SU-DHL-6 (cell line): Measurements from ENCODE around the gene UBE2O.

Experiments
- H2AFZ ChIP-seq: fragments of 200-600 bp; sonication (generic); 2 replicates; pipeline ENCODE4 v1.6.1; 2014; ENCODE audit warnings: low read depth, mild to moderate bottlenecking, moderate library complexity, mixed read lengths, antibody characterized with exemption, low read length; ENCODE audit not compliant: severe bottlenecking
- H3F3A ChIP-seq: fragments of 200-600 bp; shearing (Covaris generic); 2 replicates; pipeline ENCODE4 v1.6.0; 2016; ENCODE audit warnings: antibody characterized with exemption, mild to moderate bottlenecking; ENCODE audit not compliant: insufficient read depth
- H3K27ac ChIP-seq: fragments of 200-600 bp; sonication (generic); 2 replicates; pipeline ENCODE4 v1.5.1; 2016; ENCODE audit warnings: low read depth, mild to moderate bottlenecking, low read length, moderate library complexity, mixed read lengths
- H3K27me3 ChIP-seq: fragments of 200-600 bp; sonication (generic), shearing (Covaris generic); 2 replicates; pipeline ENCODE4 v1.6.0; 2014; ENCODE audit warnings: mild to moderate bottlenecking, low read length
- H3K36me3 ChIP-seq: fragments of 200-600 bp; sonication (generic); 2 replicates; pipeline ENCODE4 v1.6.1; 2014; ENCODE audit warnings: mild to moderate bottlenecking, low read length, mixed read lengths
- H3K4me2 ChIP-seq: fragments of 300-600, 200-600 bp; shearing (Covaris generic), sonication (generic); 2 replicates; pipeline ENCODE4 v1.6.0; 2014; ENCODE audit warnings: low read length, low read depth, mild to moderate bottlenecking; ENCODE audit not compliant: poor library complexity, severe bottlenecking
- H3K4me3 ChIP-seq: fragments of 200-600 bp; sonication (generic); 2 replicates; pipeline ENCODE4 v1.5.1; 2014; ENCODE audit warnings: antibody characterized with exemption, low read length, mild to moderate bottlenecking, mixed read lengths; ENCODE audit not compliant: insufficient read depth, poor library complexity, severe bottlenecking
- H3K79me2 ChIP-seq: fragments of 200-600 bp; sonication (generic); 2 replicates; pipeline ENCODE4 v1.6.1; 2014; ENCODE audit warnings: mild to moderate bottlenecking, low read length, moderate library complexity; ENCODE audit not compliant: insufficient read depth
- H3K9ac ChIP-seq: fragments of 200-600 bp; sonication (generic); 2 replicates; pipeline ENCODE4 v1.7.0; 2014; ENCODE audit warnings: mild to moderate bottlenecking, low read length
- H3K9me2 ChIP-seq: fragments of 200-600 bp; sonication (generic); replicated peaks from 2 replicates; pipeline ENCODE4 v1.6.1; 2014; ENCODE audit warnings: low read length; ENCODE audit not compliant: insufficient read depth
- H3K9me3 ChIP-seq: fragments of 200-600 bp; sonication (generic); 2 replicates; pipeline ENCODE4 v1.6.1; 2014; ENCODE audit warnings: low read length, mixed read lengths; ENCODE audit not compliant: insufficient read depth
- H4K20me1 ChIP-seq: fragments of 200-600 bp; sonication (generic); 2 replicates; pipeline ENCODE4 v1.6.1; 2014; ENCODE audit warnings: low read depth, mild to moderate bottlenecking, antibody characterized with exemption, low read length, moderate library complexity, mixed read lengths
- CTCF ChIP-seq: fragments of 200-600 bp; sonication (generic); IDR thresholded peaks from one replicate; pipeline ENCODE4 v1.5.1; 2017; ENCODE audit warnings: antibody characterized with exemption, mild to moderate bottlenecking, low read length, moderate library complexity; ENCODE audit not compliant: insufficient read depth, poor library complexity, severe bottlenecking
- EZH2phosphoT487 ChIP-seq: fragments of 200-600 bp; sonication (generic), shearing (Covaris generic); conservative IDR thresholded peaks from 2 replicates; pipeline ENCODE4 v1.6.1; 2018; ENCODE audit warnings: mild to moderate bottlenecking, antibody characterized with exemption, low read length, moderate library complexity, mixed read lengths

The UBE2O gene

DNA sequence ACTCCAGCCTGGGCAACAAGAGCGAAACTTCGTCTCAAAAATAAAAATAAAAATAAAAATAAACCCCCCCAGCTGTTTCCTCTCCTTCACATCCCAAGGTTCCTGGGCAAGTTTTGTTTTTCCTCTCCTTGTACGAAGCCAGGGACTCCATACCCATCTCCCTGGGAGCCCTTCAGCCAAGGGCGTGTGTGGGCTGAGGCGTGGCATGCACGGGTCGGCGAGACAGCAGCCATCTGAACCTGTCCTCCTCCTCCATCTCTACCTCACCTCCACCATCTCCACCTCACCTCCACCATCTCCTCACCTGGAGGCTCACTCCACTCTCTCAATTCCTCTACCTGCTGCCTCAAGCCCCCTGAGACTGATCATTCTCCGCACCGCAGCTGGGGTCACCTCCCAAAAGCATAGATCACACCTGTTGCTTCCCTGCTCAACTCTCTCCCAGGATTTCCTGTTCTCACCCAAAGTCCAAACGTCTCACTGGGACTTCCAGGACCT, 31.3 kb upstream of the UBE2O start:
- Histone ChIP-seq H2AFZ (no peak overlapping the region), H3K36me3 (no peaks in the 10 kb centered on the region), H3K4me2 (no peak overlapping the region), H4K20me1 (no peaks in the 10 kb centered on the region), H3K79me2 (no peaks in the 10 kb centered on the region), H3K27me3 (no peaks in the 10 kb centered on the region), H3K9me2 (no peaks in the 10 kb centered on the region), H3K9me3 (no peaks in the 10 kb centered on the region), H3K27ac (peak overlapping the region; percentile 70), H3K9ac (peak overlapping the region; percentile 9; the same call in 1 of the 2 replicates), H3K4me3 (no peak overlapping the region), H3F3A (peaks cover 47% of the 10 kb centered on the region)
- no peak for TF ChIP-seq EZH2phosphoT487
- TF ChIP-seq CTCF = no peak

- no peaks in the 10 kb centered on the region for H4K20me1 ChIP-seq
- no peak overlapping the region for H2AFZ ChIP-seq
- H3K4me2 ChIP-seq = peak overlapping the region; percentile 68
- peak overlapping the region; percentile 97 for H3K27ac ChIP-seq
- H3K9me3 ChIP-seq = no peaks in the 10 kb centered on the region
- H3K27me3 ChIP-seq = no peaks in the 10 kb centered on the region
- H3K9me2 ChIP-seq = no peaks in the 10 kb centered on the region
- H3K36me3 ChIP-seq = no peaks in the 10 kb centered on the region
- TF ChIP-seq CTCF (no peak), EZH2phosphoT487 (no peak)
- H3K79me2 ChIP-seq = no peaks in the 10 kb centered on the region
- peak overlapping the region; percentile 72 for H3K9ac ChIP-seq
- peak overlapping the region; percentile 37 for H3K4me3 ChIP-seq
- H3F3A ChIP-seq = peaks cover 43% of the 10 kb centered on the region
Observed at GRCh38 chr17:76481071-76481655, 28.2 kb upstream of the UBE2O start.

GRCh38 chr17:76480632-76481031, 27.7 kb upstream of the UBE2O start:
- H3K79me2 ChIP-seq = no peaks in the 10 kb centered on the region
- peaks cover 38% of the 10 kb centered on the region for H3F3A ChIP-seq
- no peaks in the 10 kb centered on the region for H3K36me3 ChIP-seq
- no peaks in the 10 kb centered on the region for H3K9me3 ChIP-seq
- TF ChIP-seq CTCF (no peak), EZH2phosphoT487 (no peak)
- peak overlapping the region; percentile 37 for H3K4me3 ChIP-seq
- H3K27ac ChIP-seq = peak overlapping the region; percentile 97
- H3K4me2 ChIP-seq = peak overlapping the region; percentile 68
- no peak overlapping the region for H2AFZ ChIP-seq
- H3K9me2 ChIP-seq = no peaks in the 10 kb centered on the region
- H4K20me1 ChIP-seq = no peaks in the 10 kb centered on the region
- H3K9ac ChIP-seq = peak overlapping the region; percentile 72
- H3K27me3 ChIP-seq = no peaks in the 10 kb centered on the region
